Sigmoid colon (tissue), 4 donors: ENCODE measurements around the gene MEOX2.

ENCODE experiments used
- EP300 ChIP-seq, 4 donors: sonication (generic); formaldehyde crosslinking; IDR thresholded peaks; one replicate each; pipeline ENCODE4 v1.6.1; 2017; ENCODE audit warnings: antibody characterized with exemption in 4 of 4
- POLR2A ChIP-seq, 2 donors: fragments of 450-650 bp; IDR thresholded peaks; one replicate each; pipeline ENCODE4 v1.6.1; 2016; ENCODE audit warnings: antibody characterized with exemption in 2 of 2, mild to moderate bottlenecking in 2 of 2, moderate library complexity in 2 of 2
- TF ChIP-seq, protein P1 (sequence below), 4 experiments: fragments of 450-650 bp in 3 of 4; fragments of 200-600 bp in 1 of 4; IDR thresholded peaks; one replicate each; pipeline ENCODE4 v1.5.1; 2016 to 2019; ENCODE audit warnings: antibody characterized with exemption in 4 of 4, mild to moderate bottlenecking in 3 of 4, moderate library complexity in 2 of 4

DNA sequence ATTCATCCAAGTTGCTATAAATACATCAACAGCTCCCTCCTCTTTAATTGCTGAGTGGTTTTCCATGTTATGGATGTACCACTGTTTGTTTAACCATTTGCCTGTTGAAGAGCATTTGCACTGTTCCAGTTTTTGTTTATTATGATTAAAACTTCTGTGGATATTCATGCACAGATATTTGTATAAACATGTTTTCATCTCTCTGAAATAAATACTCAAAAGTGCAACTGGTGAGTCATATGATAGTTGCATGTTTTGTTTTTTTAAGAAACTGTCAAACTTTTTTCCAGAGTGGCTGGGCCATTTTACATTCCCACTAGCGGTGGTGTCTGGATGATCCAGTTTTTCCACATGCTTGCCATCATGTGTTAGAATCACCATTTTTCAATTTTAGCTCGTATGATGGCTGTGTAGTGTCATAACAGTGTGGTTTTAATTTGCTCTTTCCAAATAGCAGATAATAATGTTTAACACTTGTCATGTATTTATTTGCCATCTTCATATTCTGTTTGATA is 33.6 kb downstream of the MEOX2 start:
- TF ChIP-seq, protein P1, sequence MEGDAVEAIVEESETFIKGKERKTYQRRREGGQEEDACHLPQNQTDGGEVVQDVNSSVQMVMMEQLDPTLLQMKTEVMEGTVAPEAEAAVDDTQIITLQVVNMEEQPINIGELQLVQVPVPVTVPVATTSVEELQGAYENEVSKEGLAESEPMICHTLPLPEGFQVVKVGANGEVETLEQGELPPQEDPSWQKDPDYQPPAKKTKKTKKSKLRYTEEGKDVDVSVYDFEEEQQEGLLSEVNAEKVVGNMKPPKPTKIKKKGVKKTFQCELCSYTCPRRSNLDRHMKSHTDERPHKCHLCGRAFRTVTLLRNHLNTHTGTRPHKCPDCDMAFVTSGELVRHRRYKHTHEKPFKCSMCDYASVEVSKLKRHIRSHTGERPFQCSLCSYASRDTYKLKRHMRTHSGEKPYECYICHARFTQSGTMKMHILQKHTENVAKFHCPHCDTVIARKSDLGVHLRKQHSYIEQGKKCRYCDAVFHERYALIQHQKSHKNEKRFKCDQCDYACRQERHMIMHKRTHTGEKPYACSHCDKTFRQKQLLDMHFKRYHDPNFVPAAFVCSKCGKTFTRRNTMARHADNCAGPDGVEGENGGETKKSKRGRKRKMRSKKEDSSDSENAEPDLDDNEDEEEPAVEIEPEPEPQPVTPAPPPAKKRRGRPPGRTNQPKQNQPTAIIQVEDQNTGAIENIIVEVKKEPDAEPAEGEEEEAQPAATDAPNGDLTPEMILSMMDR (IDR thresholded peaks at IDR 0.05), result no peak
- TF ChIP-seq POLR2A (IDR thresholded peaks at IDR 0.05) (no peak), EP300 (IDR thresholded peaks at IDR 0.05) (no peak)
